Endometrium (tissue), 2 donors: ENCODE results near the gene BBOX1.
A peak's percentile ranks its signal among the peaks of the same experiment; 100 is the strongest.
"Not testable (repeated sequence)": the region's sequence is repeated elsewhere in the genome, so short reads cannot be mapped to it uniquely, and the experiment has no call there.

Experiments used
- FAIRE-seq: peaks from 2 replicates; lab custom pipeline; 2012; peaks lifted over from hg19 to GRCh38; lab: Jason Lieb, UNC
- donor health status: control.
- donor health status: control.

BBOX1 gene

DNA sequence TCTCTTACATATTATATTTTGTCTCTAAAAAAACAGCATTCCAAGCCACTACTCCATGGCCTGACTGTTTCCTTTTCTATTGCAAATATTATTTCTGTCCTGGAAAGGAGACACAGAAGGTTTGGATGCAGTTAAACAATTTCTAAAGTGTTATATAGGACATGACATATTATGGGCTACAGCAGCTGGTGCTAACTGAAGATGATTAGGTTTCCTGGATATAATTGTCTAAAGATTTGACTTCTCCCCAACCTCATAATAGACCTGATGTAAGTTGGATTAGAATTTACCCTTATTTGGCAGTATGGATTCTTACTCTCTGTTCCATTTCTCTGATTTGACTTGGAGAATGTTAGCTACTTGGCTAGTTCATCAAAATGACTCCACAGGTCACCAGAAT is 90.2 kb downstream of the BBOX1 start:
- no peak for FAIRE-seq

DNA sequence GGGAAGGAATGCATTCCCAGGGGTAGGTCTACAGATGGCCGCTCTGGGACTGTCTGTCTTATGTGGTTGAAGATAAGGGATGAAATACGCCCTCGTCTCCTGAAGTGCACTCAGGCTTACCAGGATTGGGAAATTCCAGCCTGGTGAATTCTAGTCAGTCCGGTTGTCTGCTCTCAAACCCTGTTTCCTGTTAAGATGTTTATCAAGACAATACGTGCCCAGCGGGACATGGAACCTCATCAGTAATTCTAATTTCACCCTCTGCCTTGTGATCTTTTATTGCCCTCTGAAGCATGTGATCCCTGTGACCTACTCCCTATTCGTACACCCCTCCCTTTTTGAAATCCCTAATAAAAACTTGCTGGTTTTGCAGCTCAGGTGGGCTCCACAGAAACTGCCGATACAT is 95.3 kb downstream of the BBOX1 start:
- FAIRE-seq = not testable (repeated sequence)

DNA sequence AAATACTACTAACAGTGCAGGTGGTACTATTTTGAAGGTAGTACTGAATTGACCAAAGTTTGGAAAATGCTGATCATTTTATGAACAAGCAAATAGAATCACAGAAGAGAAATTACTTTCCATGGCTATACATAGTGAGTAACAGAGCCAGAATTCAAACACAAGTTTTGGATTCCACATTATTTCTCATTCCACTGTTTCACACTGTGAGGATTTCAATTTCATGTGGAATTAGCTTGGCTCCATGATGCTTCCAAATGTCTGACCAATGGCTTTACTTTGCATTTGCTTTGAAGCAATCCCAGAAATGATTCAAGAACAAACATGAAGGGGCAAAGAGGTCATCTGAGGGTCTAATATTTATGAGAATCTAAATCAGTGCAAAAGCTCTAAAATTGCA is 98.1 kb downstream of the BBOX1 start:
- no peak for FAIRE-seq

DNA sequence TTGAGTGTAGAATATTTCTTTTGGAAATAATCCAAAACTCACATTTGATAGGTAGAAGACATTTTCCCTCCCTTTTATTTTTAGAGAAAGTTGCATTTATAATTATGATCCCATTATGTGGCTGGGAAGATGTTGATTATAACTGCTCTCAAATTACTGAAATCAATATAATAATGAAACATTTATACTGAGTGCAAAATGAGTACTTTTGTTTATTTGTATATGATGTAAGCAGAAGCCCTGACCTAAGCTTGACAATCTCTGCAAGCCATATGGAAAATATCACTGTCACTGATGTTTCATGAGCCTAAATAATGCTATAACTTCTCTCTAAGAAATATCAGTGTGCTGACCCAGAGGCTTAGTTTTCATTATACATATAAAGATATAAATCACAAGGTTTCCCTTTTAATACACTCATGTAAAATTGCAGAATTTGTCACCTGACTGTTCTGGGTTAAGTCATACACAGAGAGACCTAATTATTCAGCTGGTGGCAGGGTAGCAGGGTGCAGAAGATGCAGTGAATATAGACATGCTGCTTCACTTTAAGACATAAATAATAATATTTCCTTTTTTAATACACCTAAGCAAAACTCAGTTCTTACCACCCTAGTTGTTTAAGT is 99.2 kb downstream of the BBOX1 start:
- FAIRE-seq = no peak

DNA sequence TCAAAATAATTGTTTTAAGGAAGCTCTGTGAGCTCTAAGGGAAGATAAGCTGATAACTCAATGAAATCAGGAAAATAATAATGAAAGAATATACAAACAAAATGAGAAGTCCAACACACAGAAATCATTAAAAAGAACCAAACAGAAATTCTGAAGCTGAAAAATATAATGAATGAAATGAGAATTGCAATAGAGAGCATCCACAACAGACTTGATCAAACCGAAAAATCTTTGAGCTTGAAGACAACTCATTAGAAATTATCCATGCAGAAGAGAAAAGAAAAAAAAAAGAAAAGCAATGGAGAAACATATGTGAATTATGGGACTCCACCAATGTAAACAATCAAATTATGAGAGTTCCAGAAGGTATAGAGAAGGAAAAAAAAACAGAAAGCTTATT is 101.0 kb downstream of the BBOX1 start:
- FAIRE-seq = no peak

DNA sequence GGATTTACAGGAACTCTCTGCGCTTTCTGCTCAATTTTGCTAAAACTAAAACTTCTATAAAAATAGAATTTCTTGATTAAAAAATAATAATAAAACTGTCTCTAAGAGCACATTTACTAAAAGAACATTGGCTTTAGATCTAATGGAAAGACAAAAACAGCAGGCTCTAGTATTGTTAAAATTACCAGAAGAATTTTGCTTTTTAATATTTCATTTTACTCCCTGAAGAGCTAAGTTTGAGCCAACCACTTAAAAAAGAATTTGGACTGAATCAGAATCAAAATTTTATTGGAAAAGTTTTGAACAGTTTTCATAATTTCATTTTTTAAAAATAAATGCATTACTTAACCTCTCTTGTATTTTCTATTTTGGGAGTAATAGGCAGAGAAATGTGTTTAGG is 107.3 kb downstream of the BBOX1 start:
- FAIRE-seq = no peak

DNA sequence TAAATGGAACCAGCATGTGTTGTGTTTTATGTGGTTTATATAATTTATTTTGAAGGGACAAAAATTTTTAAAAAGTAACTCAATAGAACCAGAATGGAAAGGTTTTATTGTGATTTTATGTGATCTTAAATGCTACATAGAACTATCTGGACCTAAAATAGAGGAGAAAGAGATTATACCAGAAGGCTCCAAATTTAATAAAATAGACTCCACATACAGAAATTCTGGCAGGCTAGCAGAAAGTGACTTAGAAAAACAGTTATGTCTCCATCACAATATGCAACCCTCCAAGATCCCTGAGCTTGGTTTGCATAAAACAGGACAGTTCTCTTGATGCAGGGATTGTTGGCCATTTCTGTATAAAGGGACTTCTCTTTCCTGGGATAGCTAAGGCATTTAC is 107.9 kb downstream of the BBOX1 start:
- no peak for FAIRE-seq

DNA sequence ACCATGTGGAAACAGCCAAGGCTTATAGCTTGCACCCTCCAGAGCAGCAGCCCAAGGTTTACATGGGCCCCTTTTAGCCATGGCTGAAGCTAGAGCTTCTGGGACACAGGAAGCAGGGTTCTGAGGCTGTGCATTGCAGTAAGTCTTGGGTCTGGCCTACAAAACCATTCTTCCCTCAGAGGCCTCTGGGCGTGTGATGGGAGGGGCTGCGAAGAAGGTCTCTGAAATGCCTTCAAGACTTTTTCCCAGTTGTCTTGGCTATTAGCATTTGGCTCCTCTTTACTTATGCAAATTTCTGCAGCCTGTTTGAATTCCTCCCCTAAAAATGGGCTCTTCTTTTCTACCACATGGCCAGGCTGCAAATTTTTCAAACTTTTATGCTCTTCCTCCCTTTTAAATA is 109.5 kb downstream of the BBOX1 start:
- no peak for FAIRE-seq

DNA sequence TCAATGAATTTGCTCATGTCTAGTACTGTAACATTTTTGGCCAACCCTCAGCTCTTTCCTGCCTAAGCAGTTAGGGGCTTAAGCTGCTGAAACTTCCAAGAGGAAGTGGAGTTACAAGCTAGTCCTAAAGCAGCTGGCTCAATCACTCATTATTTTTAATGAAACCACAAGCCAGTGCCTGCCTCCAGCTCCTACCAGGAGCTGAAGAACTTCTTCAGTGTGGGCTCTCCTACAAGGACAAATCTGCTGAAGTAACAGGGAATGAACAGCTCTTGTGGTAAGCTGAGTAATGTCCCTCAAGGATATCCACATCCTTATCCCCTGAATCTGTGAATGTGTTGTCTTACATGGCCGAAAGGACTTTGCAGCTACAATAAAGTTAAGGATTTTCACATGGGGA is 112.5 kb downstream of the BBOX1 start:
- no peak for FAIRE-seq

DNA sequence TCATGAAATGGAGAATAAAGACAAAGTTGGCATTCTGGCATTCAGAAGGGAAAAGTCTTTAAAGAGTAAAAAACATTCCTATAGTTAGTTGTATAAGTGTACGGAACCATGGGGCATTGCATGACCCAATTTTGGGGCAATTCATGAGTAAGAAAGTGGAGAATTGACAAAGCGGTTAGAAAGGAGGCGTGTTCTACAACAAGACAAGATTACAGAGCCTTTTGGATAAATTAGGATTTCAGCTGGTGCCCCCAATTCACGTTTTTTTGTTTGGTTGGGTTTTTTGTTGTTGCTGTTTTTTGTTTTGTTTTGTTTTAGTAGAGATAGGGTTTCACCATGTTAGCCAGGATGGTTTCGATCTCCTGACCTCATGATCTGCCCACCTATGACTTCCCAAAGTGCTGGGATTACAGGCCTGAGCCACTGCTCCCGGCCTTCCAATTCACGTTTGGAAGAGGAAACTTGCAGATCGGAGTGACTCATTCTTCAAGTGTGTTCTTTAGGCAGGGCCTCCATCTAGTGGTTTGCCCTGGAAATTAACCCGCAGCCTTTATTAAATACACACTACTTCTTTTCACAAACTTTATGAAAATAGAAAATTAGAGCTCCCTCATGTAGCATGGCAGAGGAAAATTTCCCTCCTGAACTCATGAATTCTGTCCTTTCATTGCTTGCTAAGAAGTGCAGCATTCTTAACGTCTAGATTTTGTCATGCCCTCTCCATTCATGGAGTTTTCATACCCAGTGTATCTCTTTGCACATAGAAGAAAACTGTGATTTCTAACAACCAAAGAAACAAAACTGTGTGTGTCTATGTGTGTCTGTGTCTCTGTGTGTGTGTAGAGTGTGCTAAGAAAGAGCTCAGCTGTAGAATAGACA is 118.1 kb downstream of the BBOX1 start:
- peak; percentile 72 for FAIRE-seq

DNA sequence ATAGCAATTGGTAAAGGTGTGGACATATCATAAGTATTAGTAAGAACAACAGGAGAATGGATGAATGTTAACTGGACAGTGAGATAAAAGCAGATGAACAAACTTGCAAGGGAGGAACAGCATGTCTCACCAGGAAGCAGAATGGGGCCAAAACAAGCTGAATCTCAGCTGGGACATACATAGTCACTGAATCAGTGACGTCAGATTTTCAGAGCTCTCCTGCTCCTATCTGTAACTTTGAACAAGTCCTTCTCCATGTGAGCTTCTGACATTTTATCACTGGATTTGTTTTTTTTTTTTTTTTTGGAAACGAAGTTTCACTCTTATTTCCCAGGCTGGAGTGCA is 118.7 kb downstream of the BBOX1 start:
- no peak for FAIRE-seq

DNA sequence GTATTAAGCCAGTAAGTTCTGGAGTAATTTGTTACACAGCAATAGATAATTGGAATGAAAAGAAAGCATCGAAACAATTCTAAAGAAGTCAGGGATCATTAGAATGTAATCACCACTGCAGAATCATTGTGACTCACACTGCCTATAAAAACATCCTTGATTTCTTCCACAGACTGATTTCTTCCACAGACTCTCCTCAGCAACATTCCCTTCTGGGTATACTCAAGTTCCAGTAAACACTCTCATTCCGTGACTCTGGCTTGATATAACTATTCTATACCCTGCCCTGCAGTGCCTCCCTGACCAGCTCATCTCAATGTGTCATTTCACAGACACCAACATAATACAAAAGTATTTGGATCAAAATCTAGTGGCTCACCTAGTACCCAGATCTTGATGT is 120.5 kb downstream of the BBOX1 start:
- FAIRE-seq = no peak

DNA sequence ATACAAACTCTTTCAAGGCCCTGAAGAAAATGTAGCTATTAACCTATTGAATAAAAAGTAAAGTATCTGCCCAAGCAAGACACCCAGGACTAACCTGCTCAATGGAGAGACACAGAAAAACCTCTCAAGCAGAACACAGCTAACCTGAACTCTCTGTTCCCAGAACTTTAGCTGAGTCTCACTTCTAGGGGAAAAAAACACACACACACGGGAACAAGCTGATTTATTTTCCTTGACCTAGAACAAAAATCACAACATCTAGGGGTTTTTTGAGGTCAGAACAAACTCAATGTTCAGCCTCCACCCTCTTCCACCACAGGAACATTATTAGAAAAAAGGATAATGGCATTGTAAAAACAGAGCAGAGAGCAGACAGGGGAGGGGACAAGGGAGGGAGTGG is 121.6 kb downstream of the BBOX1 start:
- FAIRE-seq = no peak

DNA sequence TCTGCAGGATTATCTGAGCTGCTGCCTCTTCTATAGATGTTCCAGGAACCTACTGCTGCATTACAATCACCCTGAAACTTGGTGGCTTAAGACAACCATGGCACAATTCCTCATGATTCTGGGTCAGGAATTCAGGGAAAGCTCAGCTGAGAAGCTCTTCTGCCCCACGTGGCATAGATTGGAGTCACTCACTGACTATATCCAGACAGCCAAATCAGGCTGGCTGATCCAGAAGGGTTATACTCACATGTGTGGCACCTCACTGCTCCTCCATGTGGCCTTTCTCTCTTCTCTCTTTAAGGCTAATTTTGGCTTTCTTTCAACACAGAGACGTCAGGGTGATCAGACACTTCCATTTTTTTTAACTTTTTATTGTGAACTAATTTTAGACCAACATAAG is 125.5 kb downstream of the BBOX1 start:
- no peak for FAIRE-seq

DNA sequence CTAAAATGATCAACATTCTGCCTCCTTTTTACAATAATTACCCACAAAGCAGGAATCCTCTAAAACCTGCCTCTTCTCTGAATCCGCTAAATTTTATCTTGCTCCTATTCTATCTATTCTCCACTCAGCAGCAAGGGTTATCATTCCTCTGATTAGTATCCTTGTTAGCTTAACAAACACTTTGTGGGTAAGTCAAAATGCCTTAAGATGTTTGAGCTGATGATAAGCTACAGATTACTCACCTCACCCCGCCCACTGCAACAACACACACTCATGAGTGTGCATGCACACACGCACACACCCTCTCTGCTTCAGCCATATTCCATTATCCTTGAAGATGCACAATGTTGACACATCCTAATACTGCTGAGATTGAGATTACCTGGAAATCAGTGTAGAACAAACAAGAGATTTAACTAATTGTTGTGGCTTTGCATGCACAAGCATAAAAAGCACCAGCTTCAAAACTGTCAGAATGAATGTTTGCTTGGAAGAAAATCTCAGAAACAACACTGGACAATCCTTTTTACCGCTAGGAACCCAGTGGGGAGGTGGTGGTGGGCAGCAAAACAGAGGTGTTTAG is 130.9 kb downstream of the BBOX1 start:
- no peak for FAIRE-seq

DNA sequence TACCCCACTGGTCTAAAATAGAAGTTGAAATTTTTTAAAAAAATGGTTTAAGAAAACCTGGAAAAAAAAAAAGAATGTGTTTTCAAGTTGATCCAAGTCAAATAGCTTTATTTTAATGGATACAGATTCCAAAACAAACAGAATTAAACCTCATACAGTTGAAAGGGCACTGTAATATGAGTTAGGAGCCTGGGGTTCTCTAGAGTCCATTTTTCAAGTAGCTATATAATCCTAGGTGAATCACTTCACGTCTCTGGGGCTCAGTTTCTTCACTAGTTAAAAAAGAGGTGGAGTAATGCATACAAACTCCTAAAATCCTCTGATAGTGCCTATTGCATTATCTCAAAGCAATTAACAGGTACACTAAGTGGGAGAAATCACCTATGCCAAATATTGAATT is 132.9 kb downstream of the BBOX1 start:
- FAIRE-seq = no peak

DNA sequence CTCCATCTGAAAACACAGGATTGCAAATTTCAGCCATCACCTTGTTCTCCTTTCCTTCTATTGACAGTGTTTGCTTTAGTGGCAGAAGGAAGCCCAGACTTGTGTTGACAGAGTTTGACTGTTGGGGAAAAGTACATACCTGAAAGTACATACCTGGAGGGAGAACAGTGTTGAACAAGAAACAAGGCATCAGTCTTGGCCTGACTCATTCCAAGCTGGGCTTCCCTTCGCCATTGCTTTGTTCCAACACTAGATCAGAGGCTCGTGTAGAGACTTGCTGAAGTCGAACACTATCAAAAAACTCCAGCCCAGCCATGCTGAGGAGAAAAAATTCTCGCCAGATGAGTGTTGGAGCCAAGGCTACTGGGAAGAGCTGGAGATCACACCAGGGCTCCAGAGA is 133.4 kb downstream of the BBOX1 start:
- no peak for FAIRE-seq

DNA sequence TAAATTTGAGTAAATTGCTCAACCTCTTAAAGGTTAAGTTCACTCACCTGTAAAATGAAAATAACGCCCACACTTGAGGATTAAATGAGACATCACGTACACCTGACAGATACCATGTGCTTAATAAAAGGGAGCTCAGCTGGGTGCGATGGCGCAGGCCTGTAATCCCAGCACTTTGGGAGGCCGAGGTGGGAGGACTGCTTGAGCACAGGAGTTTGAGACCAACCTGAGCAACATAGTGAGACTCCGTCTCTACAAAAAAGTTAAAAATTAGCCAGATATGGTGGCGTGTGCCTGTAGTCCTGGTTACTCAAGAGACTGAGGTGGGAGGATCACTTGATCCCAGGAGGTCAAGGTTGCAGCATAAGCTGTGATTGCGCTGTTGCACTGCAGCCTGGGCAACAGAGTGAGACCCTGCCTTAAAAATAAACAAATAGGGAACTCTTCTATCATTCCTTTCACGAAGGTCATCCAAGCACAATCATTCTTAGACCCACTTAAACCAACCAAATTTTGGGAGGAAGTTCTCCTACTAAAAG is 134.1 kb downstream of the BBOX1 start:
- no peak for FAIRE-seq

DNA sequence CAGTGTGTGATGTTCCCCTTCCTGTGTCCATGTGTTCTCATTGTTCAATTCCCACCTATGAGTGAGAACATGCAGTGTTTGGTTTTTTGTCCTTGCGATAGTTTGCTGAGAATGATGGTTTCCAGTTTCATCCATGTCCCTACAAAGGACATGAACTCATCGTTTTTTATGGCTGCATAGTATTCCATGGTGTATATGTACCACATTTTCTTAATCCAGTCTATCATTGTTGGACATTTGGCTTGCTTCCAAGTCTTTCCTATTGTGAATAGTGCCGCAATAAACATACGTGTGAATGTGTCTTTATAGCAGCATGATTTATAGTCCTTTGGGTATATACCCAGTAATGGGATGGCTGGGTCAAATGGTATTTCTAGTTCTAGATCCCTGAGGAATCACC is 134.9 kb downstream of the BBOX1 start:
- FAIRE-seq = not testable (repeated sequence)
